ENCODE results near the gene DOK6.
"Not testable (repeated sequence)": the region's sequence is repeated elsewhere in the genome, so short reads cannot be mapped to it uniquely, and the experiment has no call there.

The DOK6 gene

DNA sequence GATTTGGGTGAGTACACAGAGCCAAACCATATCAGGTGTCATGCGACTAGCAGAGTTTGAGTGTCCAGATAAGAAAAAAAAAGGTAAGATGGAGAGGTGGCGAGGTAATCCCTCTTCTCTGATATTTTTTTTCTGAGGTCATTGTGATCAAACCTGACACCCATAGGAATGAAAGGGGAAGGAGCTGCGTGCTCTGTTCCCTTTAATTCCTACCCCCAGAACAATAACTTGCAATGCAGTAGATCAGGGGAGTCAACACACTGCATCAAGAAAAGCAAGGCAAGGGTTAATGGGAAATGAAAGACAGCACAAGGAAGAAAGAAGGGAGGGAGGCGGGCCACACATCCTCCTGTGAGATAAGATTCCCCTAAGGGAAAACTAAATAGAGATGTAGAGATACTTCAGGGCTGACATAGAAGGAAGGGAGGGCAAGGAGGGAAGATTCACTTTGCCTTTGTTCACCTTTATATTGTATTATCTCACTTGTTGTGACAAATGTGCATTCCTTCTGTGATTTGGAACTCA, 414.2 kb downstream of the DOK6 start:
- no peak for DNase-seq (ENCODE audit: low read depth)

GRCh38 chr18:69817335-69817940, 416.8 kb downstream of the DOK6 start:
- no peak for DNase-seq (ENCODE audit: low read depth)

DNA sequence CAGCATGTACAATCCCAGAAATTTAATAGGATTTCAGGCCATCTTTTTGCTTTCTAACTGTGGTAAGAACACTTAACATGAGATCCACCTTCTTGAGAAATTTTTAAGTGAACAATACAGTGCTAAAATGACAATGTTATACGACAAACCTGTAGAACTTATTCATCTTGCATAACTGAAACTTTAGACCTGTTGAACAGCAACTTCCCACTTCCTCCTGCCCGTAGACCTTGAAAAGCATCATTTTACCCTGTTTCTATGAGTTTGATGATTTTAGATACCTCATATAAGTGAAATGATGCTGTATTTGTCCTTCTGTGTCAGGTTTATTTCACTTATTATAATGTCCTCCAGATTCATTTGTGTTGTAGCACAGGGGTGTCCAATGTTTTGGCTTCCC, 418.8 kb downstream of the DOK6 start:
- no peak for DNase-seq (ENCODE audit: low read depth)

- no peak for DNase-seq (ENCODE audit: low read depth)
These were observed 419.9 kb downstream of the DOK6 start for GRCh38 chr18:69820538-69820937.

DNA sequence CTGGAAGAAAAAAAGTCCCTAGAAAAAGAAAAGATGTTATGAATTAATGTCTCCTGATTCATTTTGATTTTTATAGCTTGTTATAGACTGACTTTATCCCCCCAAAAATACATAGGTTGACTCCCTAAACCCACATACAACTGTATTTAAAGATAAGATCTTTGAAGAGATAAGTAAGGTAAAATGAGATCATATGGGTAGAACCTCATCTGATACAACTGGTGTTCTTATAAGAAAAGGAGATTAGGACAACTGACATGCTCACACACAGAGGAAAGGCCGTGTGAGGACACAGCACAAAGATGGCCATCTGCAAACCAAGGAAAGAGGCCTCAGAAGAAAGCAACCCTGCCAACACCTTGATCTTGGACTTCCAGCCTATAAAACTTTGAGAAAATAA, 429.5 kb downstream of the DOK6 start:
- DNase-seq (ENCODE audit: low read depth): no peak

GRCh38 chr18:69834980-69835379, 434.3 kb downstream of the DOK6 start:
- DNase-seq (ENCODE audit: low read depth): not testable (repeated sequence)

- no peak for DNase-seq (ENCODE audit: low read depth)
These were observed 437.3 kb downstream of the DOK6 start for GRCh38 chr18:69838003-69838402.

GRCh38 chr18:69838620-69839411, 438.1 kb downstream of the DOK6 start:
- peak; percentile 75 for DNase-seq (ENCODE audit: low read depth)

GRCh38 chr18:69839497-69839896, 438.8 kb downstream of the DOK6 start:
- no peak for DNase-seq (ENCODE audit: low read depth)

DNA sequence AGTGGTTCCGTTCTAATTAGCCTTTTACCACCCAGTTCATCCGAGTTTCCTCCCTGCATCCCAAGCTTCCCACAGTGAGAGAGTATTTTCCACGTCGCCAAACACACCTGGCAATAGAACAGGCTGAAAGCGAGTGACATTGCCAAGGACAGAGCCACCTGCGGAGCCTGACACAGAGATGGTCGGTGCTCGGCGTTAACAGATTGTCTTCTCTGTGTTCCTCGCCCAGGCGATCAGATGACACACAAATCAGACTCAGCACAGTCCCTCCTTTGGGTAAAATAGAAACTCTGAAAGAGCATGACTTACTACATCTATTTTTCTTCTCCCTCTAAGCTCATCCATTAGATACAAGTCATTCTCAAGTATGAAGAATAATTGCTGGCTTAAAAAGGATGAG, 439.3 kb downstream of the DOK6 start:
- no peak for DNase-seq (ENCODE audit: low read depth)

DNA sequence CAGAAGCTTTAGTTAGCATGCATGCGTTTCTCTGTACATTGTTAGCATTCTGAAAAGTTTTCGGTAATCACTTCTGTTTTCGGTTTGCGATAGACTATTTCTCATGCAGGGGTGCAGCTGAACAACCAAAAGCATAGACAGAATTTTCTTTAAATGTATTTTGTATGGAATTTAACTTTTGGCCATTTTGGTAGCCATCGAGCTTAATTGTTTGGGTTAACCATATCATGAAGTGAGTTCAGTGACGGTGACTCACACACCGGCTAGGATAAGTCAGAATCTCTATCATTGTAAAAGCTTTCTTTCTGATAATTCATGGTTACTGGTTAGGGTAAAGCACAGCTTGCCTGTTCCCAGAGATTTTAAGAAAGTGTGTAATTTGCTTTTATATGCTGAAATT, 439.8 kb downstream of the DOK6 start:
- no peak for DNase-seq (ENCODE audit: low read depth)

DNA sequence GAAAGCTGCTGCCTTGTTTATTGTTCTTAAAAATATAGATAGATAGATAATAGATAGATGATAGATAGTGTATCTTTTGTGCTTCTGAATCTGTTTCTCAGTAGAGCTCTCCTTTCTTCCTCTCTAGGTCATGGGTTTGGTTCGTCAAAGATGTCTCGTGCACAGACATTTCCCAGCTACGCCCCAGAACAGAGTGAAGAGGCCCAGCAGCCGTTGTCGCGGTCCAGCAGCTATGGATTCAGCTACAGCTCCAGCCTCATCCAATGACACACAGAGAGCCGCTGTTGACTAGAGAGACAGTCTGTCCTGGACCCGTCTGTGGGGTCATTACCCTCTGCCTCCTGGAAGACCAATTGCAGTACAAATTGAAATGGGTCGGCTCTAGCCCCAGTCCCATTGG, 440.4 kb downstream of the DOK6 start:
- no peak for DNase-seq (ENCODE audit: low read depth)

GRCh38 chr18:69843015-69843414, 442.3 kb downstream of the DOK6 start:
- DNase-seq (ENCODE audit: low read depth): no peak

DNA sequence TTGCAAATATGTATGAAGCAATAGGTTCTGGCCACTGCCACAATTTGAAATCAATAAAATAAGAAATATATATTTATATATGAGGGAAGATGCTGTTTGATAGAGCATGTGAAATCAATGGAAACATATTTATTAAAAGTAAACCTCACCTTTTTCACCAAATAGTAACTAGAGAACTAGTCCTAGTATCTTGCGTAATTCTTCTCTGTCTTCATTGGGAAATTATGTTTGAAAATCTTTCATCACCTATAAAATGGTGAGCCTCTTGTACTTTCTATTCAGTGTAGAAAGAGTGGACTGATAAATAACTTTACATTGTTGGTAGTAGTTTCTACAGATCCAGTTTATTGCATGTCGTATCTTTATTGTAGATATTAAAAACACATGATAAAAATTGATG, 444.0 kb downstream of the DOK6 start:
- DNase-seq (ENCODE audit: low read depth): no peak

DNA sequence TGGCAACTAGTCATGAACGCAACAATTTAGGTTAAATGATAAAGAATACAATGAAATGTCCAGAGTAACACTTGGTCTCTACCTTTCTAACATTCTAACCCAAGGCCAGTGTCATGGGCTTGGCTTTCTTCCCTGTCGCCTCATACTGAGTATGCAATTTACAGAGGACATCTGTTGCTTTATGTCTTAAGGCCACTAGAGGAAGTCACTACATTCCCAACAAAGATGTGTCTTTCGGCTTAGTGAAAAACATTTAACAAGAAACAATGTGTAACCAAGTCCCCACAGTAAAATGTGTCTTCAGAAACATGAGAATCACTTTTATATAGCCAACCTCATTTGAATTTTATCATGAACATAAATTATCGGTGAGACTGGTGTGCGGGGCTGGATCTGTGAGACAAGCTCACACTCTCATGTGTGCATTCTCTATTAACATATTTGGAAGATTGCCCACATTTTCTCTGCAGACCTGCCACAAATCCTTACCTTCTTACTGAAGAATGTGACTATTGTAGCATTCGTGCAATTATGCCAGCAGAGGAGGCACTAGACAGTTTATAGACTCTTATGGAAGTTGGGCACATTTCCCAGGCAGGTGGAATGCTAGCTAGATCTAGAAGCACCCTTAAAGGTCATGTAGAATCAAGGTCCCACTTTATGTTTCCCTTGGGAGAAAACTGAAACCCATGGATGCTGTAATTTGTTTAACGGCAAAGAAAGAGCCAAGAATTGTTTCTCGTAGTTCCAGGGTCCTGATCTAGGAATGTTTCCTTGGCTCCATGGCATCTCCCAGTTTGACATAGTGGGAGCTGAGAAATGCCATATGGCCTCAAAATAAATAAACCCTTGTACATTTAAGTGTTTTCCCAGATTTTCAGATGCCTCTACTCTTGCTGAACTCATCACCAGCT, 445.2 kb downstream of the DOK6 start:
- DNase-seq (ENCODE audit: low read depth): no peak

- DNase-seq (ENCODE audit: low read depth): no peak
These were observed 452.4 kb downstream of the DOK6 start for GRCh38 chr18:69853051-69853450.

DNA sequence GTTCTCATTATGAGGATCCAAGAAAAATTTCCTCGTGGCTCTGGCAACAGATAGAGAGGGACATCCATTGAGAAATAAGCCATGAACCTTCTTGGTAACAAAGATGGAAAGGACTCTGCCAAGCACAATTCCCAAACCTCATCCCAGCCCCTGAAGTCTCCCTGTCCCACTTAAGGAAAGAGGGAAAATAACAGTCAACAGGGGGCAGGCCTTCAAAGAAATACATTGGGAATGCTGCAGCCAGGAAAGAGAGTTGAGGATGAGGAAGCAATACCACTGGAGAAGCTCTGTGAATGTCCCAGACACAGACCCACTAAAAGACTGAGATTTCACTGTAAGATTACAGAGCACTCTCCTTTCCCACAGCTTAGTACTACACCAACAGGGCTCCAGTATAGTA, 453.8 kb downstream of the DOK6 start:
- DNase-seq (ENCODE audit: low read depth): no peak

DNA sequence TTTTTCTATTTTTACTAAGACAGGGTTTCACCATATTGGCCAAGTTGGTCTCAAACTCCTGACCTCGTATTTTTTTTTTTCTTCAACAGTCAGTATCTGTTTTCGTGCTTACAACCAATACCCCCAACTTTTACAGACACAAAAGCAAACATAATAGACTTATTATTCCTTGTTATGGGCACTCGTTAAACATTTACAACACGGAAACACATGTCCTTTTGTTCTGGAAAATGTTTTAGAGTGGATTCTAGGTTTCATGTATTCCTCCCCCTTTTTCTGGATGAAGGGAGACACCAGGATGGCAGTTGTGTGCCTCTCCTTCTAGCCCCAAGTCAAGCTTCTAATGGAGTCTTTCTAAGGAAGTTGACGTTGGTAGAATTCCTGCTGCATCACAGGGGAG, 458.2 kb downstream of the DOK6 start:
- DNase-seq (ENCODE audit: low read depth): no peak

- not testable (repeated sequence) for DNase-seq (ENCODE audit: low read depth)
These were observed 464.1 kb downstream of the DOK6 start for GRCh38 chr18:69864802-69865201.

DNA sequence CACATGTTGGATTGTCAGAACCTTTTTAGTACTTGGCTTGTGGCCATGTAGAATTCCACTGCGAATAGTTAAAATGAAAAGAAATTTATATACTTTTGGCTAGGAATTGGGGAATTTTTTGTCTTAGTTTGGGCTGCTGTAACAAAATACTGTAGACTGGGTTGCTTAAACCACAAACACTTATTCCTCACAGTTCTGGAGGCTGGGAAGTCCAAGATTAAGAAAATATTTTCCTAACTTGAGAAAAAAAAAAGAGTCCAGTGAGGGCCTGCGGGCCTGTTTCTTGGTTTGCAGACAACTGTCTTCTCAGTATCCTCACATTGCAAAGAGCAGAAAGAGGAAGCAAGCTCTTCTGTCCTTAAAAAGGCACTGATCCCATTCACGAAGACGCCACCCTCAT, 465.1 kb downstream of the DOK6 start:
- DNase-seq (ENCODE audit: low read depth): peak; percentile 17

GRCh38 chr18:69866212-69866611, 465.5 kb downstream of the DOK6 start:
- peak; percentile 12 for DNase-seq (ENCODE audit: low read depth)

- DNase-seq (ENCODE audit: low read depth): no peak
These were observed 470.0 kb downstream of the DOK6 start for GRCh38 chr18:69870736-69871135.

GRCh38 chr18:69871363-69871762, 470.7 kb downstream of the DOK6 start:
- DNase-seq (ENCODE audit: low read depth): no peak
